Right lobe of liver (tissue), 4 donors: ENCODE results near the gene HOOK2.

Experiments
- CTCF ChIP-seq, 4 donors: fragments of 200-600 bp in 3 of 4; fragments of 450-650 bp in 1 of 4; IDR thresholded peaks; one replicate each; pipeline versions ENCODE4 v1.5.1 to v1.8.0; 2016 to 2022; ENCODE audit warnings: antibody characterized with exemption in 4 of 4, mild to moderate bottlenecking in 2 of 4
- POLR2A ChIP-seq: fragments of 450-650 bp; IDR thresholded peaks from one replicate; pipeline ENCODE4 v1.6.1; 2017; ENCODE audit warnings: antibody characterized with exemption, mild to moderate bottlenecking
- donor health status: DM: no; HTN: no; CAD: no.
- donor health status: DM: no; HTN: no; CAD: no.
- donor health status: DM: no; HTN: yes; CAD: no.

GRCh38 chr19:12737835-12738351 is 37.5 kb downstream of the HOOK2 start:
- TF ChIP-seq CTCF (IDR thresholded peaks at IDR 0.05), result no peak
- no peak for TF ChIP-seq POLR2A
